ENCODE results near the gene COX6A2. TPM values are rescaled to one million over a fixed set of nuclear protein-coding genes. Genes with fewer than 3 reads are reported as not detected.

COX6A2 gene
- total and polyA plus RNA-seq, 2 donors (not counting 3 experiments of a cell fraction or from before 2014, with no cell fraction given): not detected

DNA sequence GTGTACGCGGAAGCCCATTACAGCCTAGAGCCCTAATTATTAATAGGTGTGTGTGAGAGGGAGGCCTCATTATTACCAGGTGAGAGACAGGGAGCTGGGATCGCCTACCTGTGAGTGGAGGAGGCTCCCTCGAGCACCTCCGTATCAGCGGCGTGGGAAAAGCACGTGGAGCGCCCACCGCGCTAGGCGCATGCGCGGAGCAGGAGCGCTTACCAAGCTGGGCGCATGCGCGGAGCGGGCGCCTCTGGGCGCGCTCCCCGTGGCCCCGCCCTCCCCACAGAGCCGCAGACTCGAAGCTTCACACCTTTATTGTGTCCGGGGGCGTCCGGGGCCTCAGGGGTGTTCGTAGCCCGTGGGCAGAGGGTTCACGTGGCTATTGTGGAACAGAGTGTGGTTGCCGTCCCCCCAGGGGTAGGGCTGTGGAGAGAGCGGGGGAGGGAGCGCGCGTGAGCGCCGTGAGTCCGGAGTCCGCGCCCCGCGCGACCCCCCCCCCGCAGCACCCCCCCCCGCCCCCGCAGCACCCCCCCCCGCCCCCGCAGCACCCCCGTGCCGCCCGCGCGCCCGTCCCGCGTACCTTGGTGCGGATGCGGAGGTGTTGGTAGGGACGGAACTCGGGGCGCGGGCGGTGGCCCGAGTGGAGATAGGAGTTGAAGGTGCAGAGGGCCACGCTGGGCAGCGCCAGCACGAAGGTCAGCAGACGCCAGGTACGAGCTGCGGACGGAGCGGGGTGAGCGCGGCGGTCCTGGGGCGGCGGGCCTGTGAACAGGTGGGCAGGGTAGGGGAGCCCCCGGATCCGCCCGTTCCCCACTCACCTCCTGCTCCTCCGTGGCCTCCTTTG, 500 bp downstream of the COX6A2 start:
- DNase-seq (ENCODE audit: low read depth, low spot score) (peak; percentile 8), FAIRE-seq (no peak)
- H3K27me3 ChIP-seq (ENCODE audit: control insufficient read depth in 2 of 2, insufficient read depth in 2 of 2, low read length in 2 of 2): peaks cover 4 to 6% of the 10 kb centered on the region in 2 experiments
- BruUV-seq (replicated peaks): no TSS peak
- dilution Hi-C loops (cut with MboI; ENCODE audit: extremely low pct_ligation_motif_present, low sequenced_read_pairs) (no loop called here), intact Hi-C loops (cut with micrococcal nuclease) (no loop called here)
- no peaks in the 10 kb centered on the region for H3K4me1 ChIP-seq (ENCODE audit: control insufficient read depth, extremely low read depth, insufficient read depth, low read length)
- H3K4me2 ChIP-seq (ENCODE audit: insufficient read depth, low read length): no peak overlapping the region
- H3K4me3 ChIP-seq (replicated peaks in 1 of 3; ENCODE audit: insufficient read depth in 1 of 3, low read depth in 1 of 3, low read length in 3 of 3): no peak overlapping the region
- H4K20me1 ChIP-seq (replicated peaks; ENCODE audit: control insufficient read depth, extremely low read depth, insufficient read depth, low read length): no peaks in the 10 kb centered on the region
- no peak overlapping the region for H3K27ac ChIP-seq (ENCODE audit: insufficient read depth, low read depth, low read length)
- no peaks in the 10 kb centered on the region for H3K9me1 ChIP-seq (replicated peaks; ENCODE audit: control insufficient read depth, extremely low read depth, insufficient read depth, low read length)
- no peak overlapping the region for H3K9ac ChIP-seq (replicated peaks; ENCODE audit: extremely low read depth, insufficient read depth, low read length)
- no peaks in the 10 kb centered on the region for H3K36me3 ChIP-seq (ENCODE audit: control insufficient read depth in 2 of 2, extremely low read depth in 1 of 2, insufficient read depth in 2 of 2, low read length in 2 of 2)
- H2AFZ ChIP-seq (ENCODE audit: low read depth, low read length): no peak overlapping the region
- POLR2A ChIA-PET: interaction anchor here (0.6 kb wide), 1 partner anchor 247 kb away, joined by 3 read pairs; no protein-coding TSS in a partner anchor
- TF ChIP-seq, protein P1, sequence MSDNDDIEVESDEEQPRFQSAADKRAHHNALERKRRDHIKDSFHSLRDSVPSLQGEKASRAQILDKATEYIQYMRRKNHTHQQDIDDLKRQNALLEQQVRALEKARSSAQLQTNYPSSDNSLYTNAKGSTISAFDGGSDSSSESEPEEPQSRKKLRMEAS (IDR thresholded peaks at IDR 0.05; ENCODE audit: insufficient read depth, insufficient read length): peak; percentile 35
- no peak for TF ChIP-seq CTCF (IDR thresholded peaks at IDR 0.05; ENCODE audit: extremely low read depth in 1 of 2, insufficient read depth in 1 of 2, low read depth in 1 of 2, low read length in 2 of 2)
- no peaks in the 10 kb centered on the region for H3K79me2 ChIP-seq (ENCODE audit: control insufficient read depth, insufficient read depth, low read length)
- H3K9me3 ChIP-seq (replicated peaks; ENCODE audit: control insufficient read depth, insufficient read depth, low read length): no peaks in the 10 kb centered on the region
- CTCF ChIA-PET: interaction anchor here (1.5 kb wide), 1 partner anchor 33 kb away, joined by 4 read pairs; no protein-coding TSS in a partner anchor

- no TSS peak for BruUV-seq (replicated peaks)
- Histone ChIP-seq H3K27me3 (ENCODE audit: control insufficient read depth in 2 of 2, insufficient read depth in 2 of 2, low read length in 2 of 2) (peaks cover 0 to 2% of the 10 kb centered on the region in 2 experiments), H3K4me3 (replicated peaks in 1 of 3; ENCODE audit: insufficient read depth in 1 of 3, low read depth in 1 of 3, low read length in 3 of 3) (no peak overlapping the region), H4K20me1 (replicated peaks; ENCODE audit: control insufficient read depth, extremely low read depth, insufficient read depth, low read length) (no peaks in the 10 kb centered on the region), H3K9me1 (replicated peaks; ENCODE audit: control insufficient read depth, extremely low read depth, insufficient read depth, low read length) (no peaks in the 10 kb centered on the region), H3K27ac (ENCODE audit: insufficient read depth, low read depth, low read length) (no peak overlapping the region), H3K9me3 (replicated peaks; ENCODE audit: control insufficient read depth, insufficient read depth, low read length) (no peaks in the 10 kb centered on the region), H3K4me2 (ENCODE audit: insufficient read depth, low read length) (no peak overlapping the region), H3K9ac (replicated peaks; ENCODE audit: extremely low read depth, insufficient read depth, low read length) (no peak overlapping the region), H3K36me3 (ENCODE audit: control insufficient read depth in 2 of 2, extremely low read depth in 1 of 2, insufficient read depth in 2 of 2, low read length in 2 of 2) (no peaks in the 10 kb centered on the region), H3K79me2 (ENCODE audit: control insufficient read depth, insufficient read depth, low read length) (no peaks in the 10 kb centered on the region), H2AFZ (ENCODE audit: low read depth, low read length) (no peak overlapping the region), H3K4me1 (ENCODE audit: control insufficient read depth, extremely low read depth, insufficient read depth, low read length) (no peaks in the 10 kb centered on the region)
- dilution Hi-C loops (cut with MboI; ENCODE audit: extremely low pct_ligation_motif_present, low sequenced_read_pairs): no loop called here
- ChIA-PET CTCF (no interaction called here), POLR2A (no interaction called here)
- intact Hi-C loops (cut with micrococcal nuclease): no loop called here
- FAIRE-seq (no peak), DNase-seq (ENCODE audit: low read depth, low spot score) (no peak)
- TF ChIP-seq, protein P1 (IDR thresholded peaks at IDR 0.05; ENCODE audit: insufficient read depth, insufficient read length): no peak
- TF ChIP-seq JUN (IDR thresholded peaks at IDR 0.05; ENCODE audit: borderline replicate concordance, insufficient read depth, insufficient read length, low read depth) (no peak), CTCF (IDR thresholded peaks at IDR 0.05; ENCODE audit: extremely low read depth in 1 of 2, insufficient read depth in 1 of 2, low read depth in 1 of 2, low read length in 2 of 2) (no peak), POLR2A (IDR thresholded peaks at IDR 0.05; ENCODE audit: low read depth, low read length) (no peak), FOS (IDR thresholded peaks at IDR 0.05; ENCODE audit: borderline replicate concordance, insufficient read depth, low read length) (no peak), POLR2AphosphoS5 (IDR thresholded peaks at IDR 0.05; ENCODE audit: insufficient read depth, low read depth, low read length) (no peak), GATA2 (IDR thresholded peaks at IDR 0.05; ENCODE audit: insufficient read depth, insufficient read length, low read depth, low read length) (no peak), MYC (IDR thresholded peaks at IDR 0.05; ENCODE audit: low read depth, low read length) (no peak), EZH2 (IDR thresholded peaks at IDR 0.05; ENCODE audit: borderline replicate concordance, low read depth, low read length, severe bottlenecking) (no peak)
Measured at GRCh38 chr16:31423801-31424200, 4.4 kb downstream of the COX6A2 start.
